Panc1 (cell line): ENCODE measurements around the gene SLC19A1. TPM values are rescaled to one million over a fixed set of nuclear protein-coding genes. Genes with fewer than 3 reads are reported as not detected.

Experiments
- ATAC-seq: fragments of 200-7000 bp; cut with Tn5 transposase; 2 replicates; pipeline ENCODE4 v1.9.1; 2020; ENCODE audit warnings: mild to moderate bottlenecking, moderate library complexity
- BruUV-seq: library from RNA; stranded (reverse); fragments of 400-500 nt; replicated peaks from 2 replicates; lab custom pipeline; 2021; lab: Mats Ljungman, UMichigan
- CTCF ChIA-PET: fragments of 300-600 bp; sonication (Branson Sonifier 250); formaldehyde crosslinking; loops from one replicate; lab custom pipeline; 2022; ENCODE audit warnings: antibody characterized with exemption; lab: Charles Lee
- POLR2A ChIA-PET: fragments of 300-600 bp; sonication (Branson Sonifier 250); formaldehyde crosslinking; loops from one replicate; lab custom pipeline; 2022; ENCODE audit warnings: antibody characterized with exemption; lab: Charles Lee
- DNase-seq: peaks from one replicate; pipeline ENCODE4 v3.0.0-alpha.2; 2010; ENCODE audit warnings: low read depth, low spot score
- H3K27ac ChIP-seq: 2 replicates; pipeline ENCODE4 v1.5.1; 2011; ENCODE audit warnings: mild to moderate bottlenecking, low read length, inconsistent platforms
- H3K27me3 ChIP-seq: fragments of 200-500 bp; sonication (Bioruptor generic); 2 replicates; pipeline ENCODE4 v1.6.0; 2014; ENCODE audit warnings: low read length, inconsistent platforms; ENCODE audit not compliant: control insufficient read depth, insufficient read depth
- H3K36me3 ChIP-seq: fragments of 200-500 bp; sonication (Bioruptor generic); 2 replicates; pipeline ENCODE4 v1.5.1; 2014; ENCODE audit warnings: inconsistent platforms, mild to moderate bottlenecking, low read length, moderate library complexity; ENCODE audit not compliant: control insufficient read depth, insufficient read depth
- H3K4me1 ChIP-seq: 2 replicates; pipeline ENCODE4 v1.5.1; 2011; ENCODE audit warnings: inconsistent platforms, mild to moderate bottlenecking, low read length, moderate library complexity; ENCODE audit not compliant: control insufficient read depth, insufficient read depth
- H3K4me3 ChIP-seq, 2 experiments: 2 replicates each; pipeline ENCODE4 v1.5.1; 2011 to 2012; ENCODE audit warnings: low read depth in 2 of 2, low read length in 2 of 2, mild to moderate bottlenecking in 2 of 2, inconsistent platforms in 1 of 2, moderate library complexity in 1 of 2
- H3K9me3 ChIP-seq: fragments of 200-500 bp; sonication (Bioruptor generic); 2 replicates; pipeline ENCODE4 v1.5.1; 2014; ENCODE audit warnings: low read depth, mild to moderate bottlenecking, inconsistent platforms, low read length, moderate library complexity; ENCODE audit not compliant: control insufficient read depth, insufficient read depth
- CTCF ChIP-seq: fragments of 450-650 bp; IDR thresholded peaks from 2 replicates; pipeline ENCODE4 v1.5.1; 2017; ENCODE audit warnings: mild to moderate bottlenecking
- POLR2AphosphoS5 ChIP-seq: IDR thresholded peaks from 2 replicates; pipeline ENCODE4 v1.6.1; 2012; ENCODE audit warnings: mild to moderate bottlenecking, low read depth, low read length, moderate library complexity
- SIN3A ChIP-seq: IDR thresholded peaks from 2 replicates; pipeline ENCODE4 v1.6.1; 2012; ENCODE audit warnings: low read depth, mild to moderate bottlenecking, low read length, moderate library complexity, borderline replicate concordance; ENCODE audit not compliant: insufficient read depth
- TCF7L2 ChIP-seq: IDR thresholded peaks from 2 replicates; pipeline ENCODE4 v1.6.1; 2011; ENCODE audit warnings: mild to moderate bottlenecking, low read depth, low read length, inconsistent platforms
- in situ Hi-C: cut with HindIII; loops from 2 replicates; pipeline ENCODE4 v1.10.0; 2016; ENCODE audit warnings: low sequenced_read_pairs, low pct_unique_long_range_greater_than_20kb
- intact Hi-C: fragments of 100-400 bp; cut with micrococcal nuclease; formaldehyde crosslinking; loops from one replicate; pipeline ENCODE4 v1.10.0; 2022; ENCODE audit not compliant: unreplicated experiment
- total RNA-seq: library from RNA; stranded (reverse); gene quantifications from one replicate; pipeline ENCODE4 v1.2.1, GENCODE V29; 2021; ENCODE audit not compliant: unreplicated experiment
- TF ChIP-seq, protein P1 (sequence below), 2 experiments: IDR thresholded peaks; 2 replicates each; pipeline ENCODE4 v1.6.1; 2011 to 2012; ENCODE audit warnings: low read depth in 2 of 2, control low read depth in 1 of 2, low read length in 1 of 2, mild to moderate bottlenecking in 1 of 2, moderate library complexity in 1 of 2; ENCODE audit not compliant: insufficient read depth in 1 of 2

Gene SLC19A1
- total RNA-seq, 1 experiment from 2014 or later, result 24.5 TPM

DNA sequence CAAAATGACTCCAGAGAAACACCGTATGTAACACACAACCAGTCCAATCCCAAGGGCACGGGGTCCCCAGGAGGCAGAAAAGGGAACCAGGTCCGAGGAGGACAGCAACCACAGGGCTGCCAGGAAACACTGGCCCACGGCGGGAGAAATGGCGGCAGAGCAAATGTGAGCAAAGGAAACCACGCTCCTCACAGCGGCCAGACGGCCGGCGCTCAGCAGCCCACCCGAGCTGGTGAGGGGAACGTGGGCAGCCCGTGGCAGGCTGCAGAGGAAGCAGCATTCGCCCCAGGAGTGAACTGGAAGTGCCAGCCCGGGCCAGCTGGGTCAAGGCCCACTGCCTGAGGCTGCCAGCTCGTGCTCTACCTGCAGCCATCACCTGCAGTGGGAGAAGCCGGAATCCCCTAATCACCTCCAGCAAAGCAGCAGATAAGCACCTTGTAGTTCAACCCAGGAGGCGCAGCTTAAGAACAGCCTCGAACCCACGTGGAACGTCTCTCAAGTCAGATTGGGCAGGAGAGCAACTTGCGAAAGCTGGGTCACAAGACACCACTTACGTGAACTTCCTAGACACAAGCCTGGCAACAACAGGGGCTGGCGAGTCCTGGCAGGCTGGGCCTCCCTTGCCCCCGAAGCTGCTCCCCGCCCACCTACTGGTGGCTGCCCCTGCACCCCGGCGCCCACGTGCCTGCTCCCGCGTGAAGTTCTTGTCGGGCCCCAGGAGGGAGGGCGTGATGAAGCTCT, 6.7 kb downstream of the SLC19A1 start:
- H3K36me3 ChIP-seq, result no peaks in the 10 kb centered on the region
- ATAC-seq (no peak), DNase-seq (no peak)
- H3K27me3 ChIP-seq, result no peaks in the 10 kb centered on the region
- intact Hi-C loops, result no loop called here
- H3K4me3 ChIP-seq, result no peak overlapping the region
- BruUV-seq, result no TSS peak
- ChIA-PET POLR2A (no interaction called here), CTCF (no interaction called here)
- in situ Hi-C loops, result no loop called here
- no peaks in the 10 kb centered on the region for H3K9me3 ChIP-seq
- H3K4me1 ChIP-seq, result peaks cover 4% of the 10 kb centered on the region
- no peak overlapping the region for H3K27ac ChIP-seq
- no peak for TF ChIP-seq CTCF
- TF ChIP-seq, protein P1, sequence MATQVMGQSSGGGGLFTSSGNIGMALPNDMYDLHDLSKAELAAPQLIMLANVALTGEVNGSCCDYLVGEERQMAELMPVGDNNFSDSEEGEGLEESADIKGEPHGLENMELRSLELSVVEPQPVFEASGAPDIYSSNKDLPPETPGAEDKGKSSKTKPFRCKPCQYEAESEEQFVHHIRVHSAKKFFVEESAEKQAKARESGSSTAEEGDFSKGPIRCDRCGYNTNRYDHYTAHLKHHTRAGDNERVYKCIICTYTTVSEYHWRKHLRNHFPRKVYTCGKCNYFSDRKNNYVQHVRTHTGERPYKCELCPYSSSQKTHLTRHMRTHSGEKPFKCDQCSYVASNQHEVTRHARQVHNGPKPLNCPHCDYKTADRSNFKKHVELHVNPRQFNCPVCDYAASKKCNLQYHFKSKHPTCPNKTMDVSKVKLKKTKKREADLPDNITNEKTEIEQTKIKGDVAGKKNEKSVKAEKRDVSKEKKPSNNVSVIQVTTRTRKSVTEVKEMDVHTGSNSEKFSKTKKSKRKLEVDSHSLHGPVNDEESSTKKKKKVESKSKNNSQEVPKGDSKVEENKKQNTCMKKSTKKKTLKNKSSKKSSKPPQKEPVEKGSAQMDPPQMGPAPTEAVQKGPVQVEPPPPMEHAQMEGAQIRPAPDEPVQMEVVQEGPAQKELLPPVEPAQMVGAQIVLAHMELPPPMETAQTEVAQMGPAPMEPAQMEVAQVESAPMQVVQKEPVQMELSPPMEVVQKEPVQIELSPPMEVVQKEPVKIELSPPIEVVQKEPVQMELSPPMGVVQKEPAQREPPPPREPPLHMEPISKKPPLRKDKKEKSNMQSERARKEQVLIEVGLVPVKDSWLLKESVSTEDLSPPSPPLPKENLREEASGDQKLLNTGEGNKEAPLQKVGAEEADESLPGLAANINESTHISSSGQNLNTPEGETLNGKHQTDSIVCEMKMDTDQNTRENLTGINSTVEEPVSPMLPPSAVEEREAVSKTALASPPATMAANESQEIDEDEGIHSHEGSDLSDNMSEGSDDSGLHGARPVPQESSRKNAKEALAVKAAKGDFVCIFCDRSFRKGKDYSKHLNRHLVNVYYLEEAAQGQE (IDR thresholded peaks at IDR 0.05; ENCODE audit: insufficient read depth in 1 of 2, low read depth in 2 of 2, low read length in 1 of 2), result no peak
- no peak for TF ChIP-seq TCF7L2
- no peak for TF ChIP-seq SIN3A
- TF ChIP-seq POLR2AphosphoS5, result no peak

GRCh38 chr21:45534636-45535331, 7.5 kb downstream of the SLC19A1 start:
- no TSS peak for BruUV-seq
- TF ChIP-seq CTCF, result no peak
- TF ChIP-seq SIN3A, result no peak
- TF ChIP-seq POLR2AphosphoS5, result no peak
- TF ChIP-seq, protein P1 (IDR thresholded peaks at IDR 0.05; ENCODE audit: insufficient read depth in 1 of 2, low read depth in 2 of 2, low read length in 1 of 2), result no peak
- no peak for TF ChIP-seq TCF7L2
- Histone ChIP-seq H3K4me3 (no peak overlapping the region), H3K27ac (no peak overlapping the region), H3K4me1 (peaks cover 4% of the 10 kb centered on the region), H3K9me3 (no peaks in the 10 kb centered on the region), H3K36me3 (no peaks in the 10 kb centered on the region), H3K27me3 (no peaks in the 10 kb centered on the region)
- intact Hi-C loops (no loop called here), in situ Hi-C loops (no loop called here)
- ChIA-PET CTCF (no interaction called here), POLR2A (interaction anchor here (0.7 kb wide), 1 partner anchor 1144 kb away, joined by 3 read pairs; no protein-coding TSS in a partner anchor)
- ATAC-seq (no peak), DNase-seq (no peak)
